Sigmoid colon (tissue), 7 donors: ENCODE data around the gene LRRC63. TPM values are rescaled to one million over a fixed set of nuclear protein-coding genes. Genes with fewer than 3 reads are reported as not detected.

Experiments used
- DNase-seq: peaks from one replicate; pipeline ENCODE4 v3.0.0-alpha.2; 2019
- H3K27ac ChIP-seq, 4 donors: fragments of 200-600 bp; sonication (generic); one replicate each; pipeline ENCODE4 v1.5.1; 2016 to 2019; ENCODE audit warnings: mild to moderate bottlenecking in 1 of 4
- H3K27me3 ChIP-seq, 3 donors: fragments of 200-600 bp; sonication (generic); one replicate each; pipeline ENCODE4 v1.5.1; 2019; ENCODE audit warnings: mild to moderate bottlenecking in 1 of 3
- H3K36me3 ChIP-seq, 4 donors: fragments of 200-600 bp; sonication (generic); one replicate each; pipeline ENCODE4 v1.5.1; 2016 to 2019
- H3K4me1 ChIP-seq, 4 donors: fragments of 200-600 bp; sonication (generic); one replicate each; pipeline ENCODE4 v1.5.1; 2017 to 2019
- H3K4me3 ChIP-seq, 4 donors: fragments of 200-600 bp; sonication (generic); one replicate each; pipeline ENCODE4 v1.5.1; 2017 to 2019; ENCODE audit warnings: mild to moderate bottlenecking in 2 of 4, moderate library complexity in 1 of 4
- H3K9me3 ChIP-seq, 4 donors: fragments of 200-600 bp in 3 of 4; sonication (generic) in 3 of 4; one replicate each; pipeline versions ENCODE4 v1.5.1 to v1.6.1; 2013 to 2019
- EP300 ChIP-seq, 4 donors: sonication (generic); formaldehyde crosslinking; IDR thresholded peaks; one replicate each; pipeline ENCODE4 v1.6.1; 2017; ENCODE audit warnings: antibody characterized with exemption in 4 of 4
- POLR2A ChIP-seq, 2 donors: fragments of 450-650 bp; IDR thresholded peaks; one replicate each; pipeline ENCODE4 v1.6.1; 2016; ENCODE audit warnings: antibody characterized with exemption in 2 of 2, mild to moderate bottlenecking in 2 of 2, moderate library complexity in 2 of 2
- POLR2AphosphoS5 ChIP-seq, 4 donors: sonication (generic); formaldehyde crosslinking; IDR thresholded peaks; one replicate each; pipeline ENCODE4 v1.6.1; 2017; ENCODE audit warnings: antibody characterized with exemption in 4 of 4
- WGBS, 2 donors: extraction: QIAGEN DNeasy Blood & Tissue Kit; methylation state at CpG; one replicate each; pipeline ENCODE4 v1.1.7; 2013; 5-methylcytosine and 5-hydroxymethylcytosine counted together
- intact Hi-C: fragments of 100-400 bp; cut with DNase I; formaldehyde crosslinking; loops from one replicate; pipeline ENCODE4 v1.15.1; 2023
- polyA plus RNA-seq, 3 donors: library from polyadenylated mRNA; stranded (reverse); fragments of 200-250 nt; gene quantifications; one replicate each; pipeline ENCODE4 v1.2.3, GENCODE V29; 2013
- total RNA-seq, 4 donors: library from RNA; depleted of rRNA; stranded (reverse); fragments of >200 nt; gene quantifications; one replicate each; pipeline ENCODE4 v1.1.0, GENCODE V29; 2016
- TF ChIP-seq, protein P1 (sequence below), 4 experiments: fragments of 450-650 bp in 3 of 4; fragments of 200-600 bp in 1 of 4; IDR thresholded peaks; one replicate each; pipeline ENCODE4 v1.5.1; 2016 to 2019; ENCODE audit warnings: antibody characterized with exemption in 4 of 4, mild to moderate bottlenecking in 3 of 4, moderate library complexity in 2 of 4
- donor health status: healthy with polysubstance abuse.
- donor health status: Bipolar disorder and iron deficiency.
- donor health status: healthy.

The LRRC63 gene
- total and polyA plus RNA-seq, 7 donors, result not detected

DNA sequence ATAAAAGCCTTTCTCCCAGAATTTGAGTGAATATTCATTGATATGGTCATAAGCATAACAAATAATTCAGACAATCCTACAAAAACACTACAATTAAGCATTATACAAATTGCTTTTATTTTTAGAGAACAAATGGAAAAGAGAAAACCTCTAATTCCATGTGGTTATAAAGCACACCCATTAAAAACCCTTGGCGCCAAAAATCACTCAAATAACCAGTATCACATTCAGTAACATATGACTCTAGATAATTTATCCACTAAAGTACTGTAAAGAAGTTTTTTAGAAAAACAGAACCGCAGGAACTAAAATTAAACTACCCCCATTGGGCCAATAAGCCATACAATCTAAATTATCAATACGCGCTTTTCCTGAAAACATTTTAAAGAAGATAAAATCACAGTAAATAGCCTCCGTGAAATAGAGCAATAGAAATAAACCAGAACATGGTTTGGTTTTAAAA, 30.3 kb upstream of the LRRC63 start:
- Histone ChIP-seq H3K36me3 (no peaks in the 10 kb centered on the region), H3K27ac (peak overlapping the region in 1 of 4 donors; percentile 32), H3K4me1 (no peaks in the 10 kb centered on the region), H3K9me3 (no peaks in the 10 kb centered on the region), H3K4me3 (peak overlapping the region in 3 of 4 donors; percentile 5 to 30 (median 23)), H3K27me3 (no peaks in the 10 kb centered on the region)
- TF ChIP-seq, protein P1, sequence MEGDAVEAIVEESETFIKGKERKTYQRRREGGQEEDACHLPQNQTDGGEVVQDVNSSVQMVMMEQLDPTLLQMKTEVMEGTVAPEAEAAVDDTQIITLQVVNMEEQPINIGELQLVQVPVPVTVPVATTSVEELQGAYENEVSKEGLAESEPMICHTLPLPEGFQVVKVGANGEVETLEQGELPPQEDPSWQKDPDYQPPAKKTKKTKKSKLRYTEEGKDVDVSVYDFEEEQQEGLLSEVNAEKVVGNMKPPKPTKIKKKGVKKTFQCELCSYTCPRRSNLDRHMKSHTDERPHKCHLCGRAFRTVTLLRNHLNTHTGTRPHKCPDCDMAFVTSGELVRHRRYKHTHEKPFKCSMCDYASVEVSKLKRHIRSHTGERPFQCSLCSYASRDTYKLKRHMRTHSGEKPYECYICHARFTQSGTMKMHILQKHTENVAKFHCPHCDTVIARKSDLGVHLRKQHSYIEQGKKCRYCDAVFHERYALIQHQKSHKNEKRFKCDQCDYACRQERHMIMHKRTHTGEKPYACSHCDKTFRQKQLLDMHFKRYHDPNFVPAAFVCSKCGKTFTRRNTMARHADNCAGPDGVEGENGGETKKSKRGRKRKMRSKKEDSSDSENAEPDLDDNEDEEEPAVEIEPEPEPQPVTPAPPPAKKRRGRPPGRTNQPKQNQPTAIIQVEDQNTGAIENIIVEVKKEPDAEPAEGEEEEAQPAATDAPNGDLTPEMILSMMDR (IDR thresholded peaks at IDR 0.05), result no peak
- no peak for TF ChIP-seq POLR2AphosphoS5 (IDR thresholded peaks at IDR 0.05)
- no peak for TF ChIP-seq EP300 (IDR thresholded peaks at IDR 0.05)
- 49 to 83% methylated on average over 5 of the region's 5 CpGs for WGBS, 2 donors
- DNase-seq, result no peak
- intact Hi-C loops, result no loop called here

DNA sequence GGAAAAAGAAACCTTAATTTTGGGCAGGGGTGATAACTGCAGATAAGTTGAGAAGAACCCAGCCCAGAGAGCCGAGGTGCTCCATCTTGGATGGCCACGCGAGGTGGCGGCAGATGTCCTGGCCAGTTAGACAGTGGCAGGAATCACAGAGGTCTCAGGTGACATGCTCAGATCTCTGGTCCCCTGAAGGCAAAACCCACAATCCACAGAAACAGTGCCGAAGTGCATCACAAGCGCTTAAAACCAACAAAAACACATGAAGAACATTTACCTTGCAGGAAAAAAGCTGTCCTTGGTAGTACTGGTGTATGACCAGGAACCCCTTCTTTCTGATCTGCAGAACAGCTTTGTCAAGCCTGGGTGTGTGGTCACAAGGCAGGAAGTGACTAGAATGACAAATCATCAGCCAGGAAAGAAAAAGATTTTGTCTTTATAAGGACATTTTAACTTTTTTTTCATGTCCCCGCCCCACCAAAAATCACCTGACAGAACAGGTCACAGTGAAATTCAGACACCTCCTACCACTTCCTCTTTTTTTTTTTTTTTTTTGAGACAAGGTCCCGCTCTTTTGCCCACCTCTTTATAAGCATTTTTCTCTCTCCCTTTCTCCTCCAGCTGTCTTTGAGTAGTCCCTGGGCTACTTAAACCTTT, 29.8 kb upstream of the LRRC63 start, which contains the start of gene LCP1:
LCP1 (minus strand) TSS at position 338 of the 651 bp plus-strand sequence. CDS start 22,515 bp downstream, outside the sequence.
- 40 to 80% methylated on average over 8 of the region's 8 CpGs for WGBS, 2 donors
- peak within 1 kb of the TSS in 1 of 4 donors; percentile 32 for H3K27ac ChIP-seq
- no peaks in the 10 kb centered on the region for H3K9me3 ChIP-seq
- TF ChIP-seq, protein P1 (IDR thresholded peaks at IDR 0.05), result no peak
- peak in 3 of 4 donors; percentile 59 to 66 (median 59) for TF ChIP-seq POLR2AphosphoS5 (IDR thresholded peaks at IDR 0.05)
- TF ChIP-seq POLR2A (IDR thresholded peaks at IDR 0.05), result peak; percentile 32 to 39
- TF ChIP-seq EP300 (IDR thresholded peaks at IDR 0.05), result no peak
- H3K27me3 ChIP-seq, result no peaks in the 10 kb centered on the region
- peak within 1 kb of the TSS in 3 of 4 donors; percentile 5 to 30 (median 23) for H3K4me3 ChIP-seq
- H3K4me1 ChIP-seq, result no peaks in the 10 kb centered on the region
- H3K36me3 ChIP-seq, result no peaks in the 10 kb centered on the region
- intact Hi-C loops, result no loop called here
- DNase-seq, result no peak

DNA sequence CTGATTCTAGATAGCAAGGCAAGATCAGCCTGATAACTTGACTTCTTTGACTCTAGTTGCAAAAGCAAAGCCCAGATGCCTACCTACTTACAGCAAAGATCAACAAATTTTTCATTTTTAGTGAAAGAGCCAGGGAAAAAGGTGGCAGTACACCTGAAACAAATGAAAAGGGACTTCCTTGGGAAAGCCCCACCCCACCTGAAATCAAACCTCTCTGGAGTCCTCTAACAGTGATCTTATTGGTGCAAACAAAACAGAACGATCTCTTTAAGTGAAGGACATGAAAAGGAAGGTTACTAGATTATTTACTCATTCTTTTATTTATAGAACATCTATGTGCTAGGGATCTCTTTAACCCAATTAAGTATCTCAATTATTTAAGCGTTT, 29.2 kb upstream of the LRRC63 start:
- H3K27me3 ChIP-seq, result no peaks in the 10 kb centered on the region
- H3K36me3 ChIP-seq, result no peaks in the 10 kb centered on the region
- H3K4me3 ChIP-seq, result no peak overlapping the region
- TF ChIP-seq, protein P1 (IDR thresholded peaks at IDR 0.05), result no peak
- TF ChIP-seq POLR2A (IDR thresholded peaks at IDR 0.05) (no peak), POLR2AphosphoS5 (IDR thresholded peaks at IDR 0.05) (no peak), EP300 (IDR thresholded peaks at IDR 0.05) (no peak)
- H3K27ac ChIP-seq, result no peak overlapping the region
- H3K4me1 ChIP-seq, result no peaks in the 10 kb centered on the region
- H3K9me3 ChIP-seq, result no peaks in the 10 kb centered on the region
- 33 to 38% methylated on average over 2 of the region's 2 CpGs for WGBS, 2 donors
- no peak for DNase-seq
- intact Hi-C loops, result no loop called here

DNA sequence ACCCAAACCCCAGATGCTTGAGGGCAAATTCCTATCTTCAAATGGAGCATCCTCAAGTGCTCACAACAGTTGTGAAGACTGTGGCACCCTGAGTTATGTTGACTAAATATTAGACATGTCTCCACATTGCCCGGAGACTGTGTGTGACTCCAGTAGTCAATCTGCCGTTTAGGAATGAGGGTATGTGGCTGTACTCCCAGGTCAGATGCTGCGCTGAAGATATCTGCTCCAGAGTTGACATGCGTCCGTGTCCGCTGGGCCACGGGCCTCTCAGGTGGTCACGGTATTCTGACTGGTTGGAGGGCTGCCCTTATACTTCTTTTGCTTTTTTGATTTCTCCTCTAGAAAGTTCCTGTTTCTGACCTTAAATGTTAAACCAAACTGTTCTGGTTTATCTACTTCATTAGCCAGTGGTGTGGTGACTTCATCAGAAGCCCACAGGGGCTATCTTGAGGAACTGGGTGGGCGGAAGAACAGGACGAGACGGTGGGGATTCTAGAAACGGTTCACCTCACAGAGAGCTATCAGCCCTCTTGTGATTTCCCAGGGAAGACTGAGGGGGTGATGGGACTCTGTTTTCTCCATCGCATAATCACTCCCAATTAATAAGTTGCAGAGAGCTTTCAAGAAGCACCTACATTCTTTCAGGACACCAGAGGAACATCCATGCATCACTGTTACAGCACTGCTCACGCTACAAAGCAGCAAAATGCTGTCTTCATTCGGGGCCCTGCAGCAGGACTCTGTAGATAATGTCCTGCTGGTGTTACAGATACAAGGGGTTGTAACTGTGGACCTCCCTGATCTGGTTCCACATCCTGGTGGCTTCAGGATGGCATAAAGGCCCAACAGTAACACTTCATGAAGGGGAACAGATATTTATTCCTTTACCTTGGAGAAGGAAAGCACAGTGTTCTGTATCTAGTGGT, 28.4 kb upstream of the LRRC63 start:
- Histone ChIP-seq H3K4me1 (no peaks in the 10 kb centered on the region), H3K4me3 (no peak overlapping the region), H3K27me3 (no peaks in the 10 kb centered on the region), H3K9me3 (no peaks in the 10 kb centered on the region), H3K36me3 (no peaks in the 10 kb centered on the region), H3K27ac (no peak overlapping the region)
- intact Hi-C loops, result no loop called here
- WGBS, 2 donors, result 63 to 80% methylated on average over 15 of the region's 15 CpGs
- no peak for TF ChIP-seq POLR2A (IDR thresholded peaks at IDR 0.05)
- TF ChIP-seq EP300 (IDR thresholded peaks at IDR 0.05), result no peak
- no peak for DNase-seq

DNA sequence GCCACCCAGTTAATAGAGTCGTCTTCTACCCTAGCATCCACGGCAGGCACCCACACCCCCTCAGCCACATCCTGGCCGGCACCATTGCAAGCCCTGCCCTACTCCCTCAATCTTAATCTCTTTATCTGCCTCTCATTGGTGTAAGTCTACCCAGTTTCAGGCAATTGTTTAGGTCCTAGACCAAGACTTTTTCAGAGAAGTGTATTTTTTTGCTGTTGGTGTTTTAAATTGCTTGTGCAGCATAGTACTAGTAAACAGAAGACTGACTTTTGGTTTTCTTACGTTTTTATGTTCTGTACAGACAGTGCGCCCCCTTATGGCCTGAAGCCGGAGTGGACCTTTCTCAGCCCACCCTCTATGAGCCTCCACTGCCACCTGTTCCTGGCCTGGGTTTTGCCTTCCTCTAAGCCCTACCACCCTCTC, 27.4 kb upstream of the LRRC63 start:
- DNase-seq, result no peak
- 21 to 31% methylated on average over 6 of the region's 6 CpGs for WGBS, 2 donors
- H3K4me1 ChIP-seq, result no peaks in the 10 kb centered on the region
- intact Hi-C loops, result no loop called here
- TF ChIP-seq POLR2A (IDR thresholded peaks at IDR 0.05) (no peak), EP300 (IDR thresholded peaks at IDR 0.05) (no peak), POLR2AphosphoS5 (IDR thresholded peaks at IDR 0.05) (no peak)
- TF ChIP-seq, protein P1 (IDR thresholded peaks at IDR 0.05), result no peak
- H3K36me3 ChIP-seq, result no peaks in the 10 kb centered on the region
- no peaks in the 10 kb centered on the region for H3K27me3 ChIP-seq
- H3K9me3 ChIP-seq, result no peaks in the 10 kb centered on the region
- no peak overlapping the region for H3K4me3 ChIP-seq
- H3K27ac ChIP-seq, result no peak overlapping the region
